SU-DHL-6 (cell line): Measurements from ENCODE around the gene ERBB4.

ENCODE experiments used
- EZH2phosphoT487 ChIP-seq: fragments of 200-600 bp; sonication (generic), shearing (Covaris generic); conservative IDR thresholded peaks from 2 replicates; pipeline ENCODE4 v1.6.1; 2018; ENCODE audit warnings: mild to moderate bottlenecking, antibody characterized with exemption, low read length, moderate library complexity, mixed read lengths
- TF ChIP-seq, protein P1 (sequence below): fragments of 200-600 bp; sonication (generic); IDR thresholded peaks from one replicate; pipeline ENCODE4 v1.5.1; 2017; ENCODE audit warnings: antibody characterized with exemption, mild to moderate bottlenecking, low read length, moderate library complexity; ENCODE audit not compliant: insufficient read depth, poor library complexity, severe bottlenecking

GRCh38 chr2:212078103-212078502, 460.5 kb downstream of the ERBB4 start:
- TF ChIP-seq, protein P1, sequence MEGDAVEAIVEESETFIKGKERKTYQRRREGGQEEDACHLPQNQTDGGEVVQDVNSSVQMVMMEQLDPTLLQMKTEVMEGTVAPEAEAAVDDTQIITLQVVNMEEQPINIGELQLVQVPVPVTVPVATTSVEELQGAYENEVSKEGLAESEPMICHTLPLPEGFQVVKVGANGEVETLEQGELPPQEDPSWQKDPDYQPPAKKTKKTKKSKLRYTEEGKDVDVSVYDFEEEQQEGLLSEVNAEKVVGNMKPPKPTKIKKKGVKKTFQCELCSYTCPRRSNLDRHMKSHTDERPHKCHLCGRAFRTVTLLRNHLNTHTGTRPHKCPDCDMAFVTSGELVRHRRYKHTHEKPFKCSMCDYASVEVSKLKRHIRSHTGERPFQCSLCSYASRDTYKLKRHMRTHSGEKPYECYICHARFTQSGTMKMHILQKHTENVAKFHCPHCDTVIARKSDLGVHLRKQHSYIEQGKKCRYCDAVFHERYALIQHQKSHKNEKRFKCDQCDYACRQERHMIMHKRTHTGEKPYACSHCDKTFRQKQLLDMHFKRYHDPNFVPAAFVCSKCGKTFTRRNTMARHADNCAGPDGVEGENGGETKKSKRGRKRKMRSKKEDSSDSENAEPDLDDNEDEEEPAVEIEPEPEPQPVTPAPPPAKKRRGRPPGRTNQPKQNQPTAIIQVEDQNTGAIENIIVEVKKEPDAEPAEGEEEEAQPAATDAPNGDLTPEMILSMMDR: no peak
- no peak for TF ChIP-seq EZH2phosphoT487
